Testis (tissue), 2 donors: ENCODE results near the gene ERC1.

ENCODE experiments used
- POLR2A ChIP-seq: fragments of 450-650 bp; IDR thresholded peaks from one replicate; pipeline ENCODE4 v1.6.1; 2017; ENCODE audit warnings: antibody characterized with exemption, mild to moderate bottlenecking, moderate library complexity
- TF ChIP-seq, protein P1 (sequence below), 3 experiments: fragments of 450-650 bp in 2 of 3; fragments of 200-600 bp in 1 of 3; sonication (generic) in 1 of 3; IDR thresholded peaks; one replicate each; pipeline ENCODE4 v1.5.1; 2016 to 2019; ENCODE audit warnings: antibody characterized with exemption in 3 of 3, mild to moderate bottlenecking in 2 of 3, moderate library complexity in 1 of 3

- TF ChIP-seq, protein P1, sequence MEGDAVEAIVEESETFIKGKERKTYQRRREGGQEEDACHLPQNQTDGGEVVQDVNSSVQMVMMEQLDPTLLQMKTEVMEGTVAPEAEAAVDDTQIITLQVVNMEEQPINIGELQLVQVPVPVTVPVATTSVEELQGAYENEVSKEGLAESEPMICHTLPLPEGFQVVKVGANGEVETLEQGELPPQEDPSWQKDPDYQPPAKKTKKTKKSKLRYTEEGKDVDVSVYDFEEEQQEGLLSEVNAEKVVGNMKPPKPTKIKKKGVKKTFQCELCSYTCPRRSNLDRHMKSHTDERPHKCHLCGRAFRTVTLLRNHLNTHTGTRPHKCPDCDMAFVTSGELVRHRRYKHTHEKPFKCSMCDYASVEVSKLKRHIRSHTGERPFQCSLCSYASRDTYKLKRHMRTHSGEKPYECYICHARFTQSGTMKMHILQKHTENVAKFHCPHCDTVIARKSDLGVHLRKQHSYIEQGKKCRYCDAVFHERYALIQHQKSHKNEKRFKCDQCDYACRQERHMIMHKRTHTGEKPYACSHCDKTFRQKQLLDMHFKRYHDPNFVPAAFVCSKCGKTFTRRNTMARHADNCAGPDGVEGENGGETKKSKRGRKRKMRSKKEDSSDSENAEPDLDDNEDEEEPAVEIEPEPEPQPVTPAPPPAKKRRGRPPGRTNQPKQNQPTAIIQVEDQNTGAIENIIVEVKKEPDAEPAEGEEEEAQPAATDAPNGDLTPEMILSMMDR (IDR thresholded peaks at IDR 0.05): no peak
- no peak for TF ChIP-seq POLR2A
Measured at GRCh38 chr12:1256285-1256684, 265.3 kb downstream of the ERC1 start.
